Esophagus muscularis mucosa (tissue), 4 donors: Measurements from ENCODE around the gene AFAP1L1. TPM values are rescaled to one million over a fixed set of nuclear protein-coding genes. Genes with fewer than 3 reads are reported as not detected.

ENCODE experiments used
- DNase-seq: peaks from one replicate; pipeline ENCODE4 v3.0.0-alpha.2; 2017; ENCODE audit errors: extremely low spot score
- H3K27ac ChIP-seq, 4 donors: fragments of 200-600 bp; sonication (generic); replicated peaks in 1 of 4; 1 replicate in 3 of 4; 2 replicates in 1 of 4; pipeline ENCODE4 v1.5.1; 2016 to 2019; ENCODE audit warnings: mild to moderate bottlenecking in 1 of 4
- H3K27me3 ChIP-seq, 4 donors: fragments of 200-600 bp; sonication (generic); one replicate each; pipeline versions ENCODE4 v1.5.1 to v1.6.0; 2016 to 2019
- H3K36me3 ChIP-seq, 4 donors: fragments of 200-600 bp; sonication (generic); one replicate each; pipeline ENCODE4 v1.5.1; 2016 to 2019
- H3K4me1 ChIP-seq, 4 donors: fragments of 200-600 bp; sonication (generic); one replicate each; pipeline ENCODE4 v1.5.1; 2016 to 2019
- H3K4me3 ChIP-seq, 4 donors: fragments of 200-600 bp; sonication (generic); 1 replicate in 2 of 4; 2 replicates in 2 of 4; pipeline ENCODE4 v1.5.1; 2016 to 2019; ENCODE audit warnings: mild to moderate bottlenecking in 4 of 4, moderate library complexity in 1 of 4
- H3K9me3 ChIP-seq, 4 donors: fragments of 200-600 bp; sonication (generic); 1 replicate in 3 of 4; 2 replicates in 1 of 4; pipeline ENCODE4 v1.5.1; 2016 to 2019
- EP300 ChIP-seq: sonication (generic); formaldehyde crosslinking; IDR thresholded peaks from one replicate; pipeline ENCODE4 v1.6.1; 2017; ENCODE audit warnings: antibody characterized with exemption
- POLR2A ChIP-seq: fragments of 450-650 bp; IDR thresholded peaks from one replicate; pipeline ENCODE4 v1.6.1; 2017; ENCODE audit warnings: antibody characterized with exemption, moderate library complexity, mild to moderate bottlenecking, low read depth
- POLR2AphosphoS5 ChIP-seq, 2 donors: sonication (generic); formaldehyde crosslinking; IDR thresholded peaks; one replicate each; pipeline ENCODE4 v1.6.1; 2017; ENCODE audit warnings: antibody characterized with exemption in 2 of 2
- whole genome bisulfite sequencing: methylation state at CpG from one replicate; pipeline ENCODE4 v1.1.5; 2018; 5-methylcytosine and 5-hydroxymethylcytosine counted together
- intact Hi-C: fragments of 100-400 bp; cut with DNase I; formaldehyde crosslinking; loops from one replicate; pipeline ENCODE4 v1.15.1; 2023
- total RNA-seq, 4 donors: library from RNA; depleted of rRNA; stranded (reverse); fragments of >200 nt; gene quantifications; one replicate each; pipeline versions ENCODE4 v1.1.0 to v1.2.1, GENCODE V29; 2016
- TF ChIP-seq, protein P1 (sequence below), 3 experiments: fragments of 200-600 bp in 2 of 3; fragments of 450-650 bp in 1 of 3; sonication (generic) in 2 of 3; IDR thresholded peaks; one replicate each; pipeline ENCODE4 v1.5.1; 2017 to 2019; ENCODE audit warnings: antibody characterized with exemption in 3 of 3, mild to moderate bottlenecking in 2 of 3, moderate library complexity in 1 of 3

Gene AFAP1L1
- total RNA-seq, 4 donors from 2014 or later: 10.0 to 23.8 (median 16.6) TPM

GRCh38 chr5:149345147-149345891 lies 73.7 kb downstream of the AFAP1L1 start, which contains the start of gene GRPEL2:
Gene GRPEL2, plus strand, starts transcription at chr5:149345499. Its CDS starts 41 bp downstream, at chr5:149345540.
- Histone ChIP-seq H3K4me3 (peak within 1 kb of the TSS; percentile 73 to 92 (median 76)), H3K27ac (peak within 1 kb of the TSS; percentile 73 to 82 (median 81)), H3K4me1 (peaks cover 16 to 27% (median 20%) of the 10 kb centered on the region in 4 donors), H3K27me3 (no peaks in the 10 kb centered on the region), H3K9me3 (no peaks in the 10 kb centered on the region), H3K36me3 (peaks cover 15 to 46% (median 29%) of the 10 kb centered on the region in 4 donors)
- TF ChIP-seq POLR2AphosphoS5 (IDR thresholded peaks at IDR 0.05): peak; percentile 91 to 95
- TF ChIP-seq, protein P1, sequence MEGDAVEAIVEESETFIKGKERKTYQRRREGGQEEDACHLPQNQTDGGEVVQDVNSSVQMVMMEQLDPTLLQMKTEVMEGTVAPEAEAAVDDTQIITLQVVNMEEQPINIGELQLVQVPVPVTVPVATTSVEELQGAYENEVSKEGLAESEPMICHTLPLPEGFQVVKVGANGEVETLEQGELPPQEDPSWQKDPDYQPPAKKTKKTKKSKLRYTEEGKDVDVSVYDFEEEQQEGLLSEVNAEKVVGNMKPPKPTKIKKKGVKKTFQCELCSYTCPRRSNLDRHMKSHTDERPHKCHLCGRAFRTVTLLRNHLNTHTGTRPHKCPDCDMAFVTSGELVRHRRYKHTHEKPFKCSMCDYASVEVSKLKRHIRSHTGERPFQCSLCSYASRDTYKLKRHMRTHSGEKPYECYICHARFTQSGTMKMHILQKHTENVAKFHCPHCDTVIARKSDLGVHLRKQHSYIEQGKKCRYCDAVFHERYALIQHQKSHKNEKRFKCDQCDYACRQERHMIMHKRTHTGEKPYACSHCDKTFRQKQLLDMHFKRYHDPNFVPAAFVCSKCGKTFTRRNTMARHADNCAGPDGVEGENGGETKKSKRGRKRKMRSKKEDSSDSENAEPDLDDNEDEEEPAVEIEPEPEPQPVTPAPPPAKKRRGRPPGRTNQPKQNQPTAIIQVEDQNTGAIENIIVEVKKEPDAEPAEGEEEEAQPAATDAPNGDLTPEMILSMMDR (IDR thresholded peaks at IDR 0.05): no peak
- WGBS: 2% methylated on average over 24 of the region's 54 CpGs
- DNase-seq: peak; percentile 98
- intact Hi-C loops: no loop called here

- H3K27me3 ChIP-seq: no peaks in the 10 kb centered on the region
- H3K27ac ChIP-seq: peak overlapping the region; percentile 73 to 82 (median 81)
- no peaks in the 10 kb centered on the region for H3K9me3 ChIP-seq
- TF ChIP-seq POLR2A: no peak
- no peak for TF ChIP-seq POLR2AphosphoS5 (IDR thresholded peaks at IDR 0.05)
- TF ChIP-seq EP300: no peak
- TF ChIP-seq, protein P1 (IDR thresholded peaks at IDR 0.05): no peak
- H3K4me3 ChIP-seq: peak overlapping the region; percentile 73 to 92 (median 76)
- no peak for DNase-seq
- intact Hi-C loops: no loop called here
- peaks cover 20 to 46% (median 30%) of the 10 kb centered on the region in 4 donors for H3K36me3 ChIP-seq
- H3K4me1 ChIP-seq: peaks cover 16 to 27% (median 20%) of the 10 kb centered on the region in 4 donors
- 1% methylated on average over 9 of the region's 11 CpGs for WGBS
Measured at GRCh38 chr5:149345892-149346222, 74.2 kb downstream of the AFAP1L1 start.

DNA sequence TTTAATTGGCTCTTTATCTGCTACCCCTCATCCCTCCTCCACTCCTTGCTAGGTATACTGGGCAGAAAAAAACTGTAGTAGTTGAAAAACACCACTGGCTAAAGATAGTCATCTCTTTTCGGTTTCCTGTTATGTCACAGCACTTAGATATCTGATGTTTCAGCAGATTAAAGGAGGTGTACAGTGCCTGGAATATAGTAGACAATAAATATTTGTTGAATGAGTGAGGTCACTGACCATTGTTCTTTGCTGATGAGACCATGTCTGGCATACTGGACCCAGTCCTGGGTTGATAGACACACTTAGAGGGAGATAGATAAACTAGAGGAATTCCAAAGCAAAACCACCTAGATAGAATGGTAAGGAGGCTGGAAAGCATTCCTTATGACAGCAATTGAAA lies 76.9 kb downstream of the AFAP1L1 start:
- intact Hi-C loops: no loop called here
- WGBS: 85% methylated on average over 1 of the region's 1 CpG

GRCh38 chr5:149349382-149349781 lies 77.7 kb downstream of the AFAP1L1 start:
- H3K27ac ChIP-seq: no peak overlapping the region
- H3K4me1 ChIP-seq: peaks cover 14 to 23% (median 17%) of the 10 kb centered on the region in 4 donors
- DNase-seq: no peak
- H3K36me3 ChIP-seq: peaks cover 31 to 61% (median 55%) of the 10 kb centered on the region in 4 donors
- intact Hi-C loops: no loop called here
- H3K4me3 ChIP-seq: no peak overlapping the region
- no peaks in the 10 kb centered on the region for H3K27me3 ChIP-seq
- H3K9me3 ChIP-seq: no peaks in the 10 kb centered on the region
- WGBS: 94% methylated on average over 4 of the region's 4 CpGs
- TF ChIP-seq EP300: no peak
- TF ChIP-seq POLR2A: no peak
- TF ChIP-seq, protein P1 (IDR thresholded peaks at IDR 0.05): no peak
- TF ChIP-seq POLR2AphosphoS5 (IDR thresholded peaks at IDR 0.05): no peak

More for the DNA sequence above, 76.9 kb downstream of the AFAP1L1 start:
- no peak overlapping the region for H3K4me3 ChIP-seq
- H3K4me1 ChIP-seq: peaks cover 16 to 27% (median 20%) of the 10 kb centered on the region in 4 donors
- no peak overlapping the region for H3K27ac ChIP-seq
- peaks cover 31 to 54% (median 51%) of the 10 kb centered on the region in 4 donors for H3K36me3 ChIP-seq
- no peak for TF ChIP-seq POLR2AphosphoS5 (IDR thresholded peaks at IDR 0.05)
- TF ChIP-seq, protein P1 (IDR thresholded peaks at IDR 0.05): no peak
- no peak for TF ChIP-seq EP300
- TF ChIP-seq POLR2A: no peak
- H3K9me3 ChIP-seq: no peaks in the 10 kb centered on the region
- H3K27me3 ChIP-seq: no peaks in the 10 kb centered on the region
- no peak for DNase-seq
